NCI-H345 (cell line): ENCODE data around the gene NFX1.
"Not testable (repeated sequence)": the region's sequence is repeated elsewhere in the genome, so short reads cannot be mapped to it uniquely, and the experiment has no call there.

Source experiments
- DNase-seq: peaks from one replicate; lab custom pipeline; 2025; lab: John Stamatoyannopoulos, UW

NFX1 gene

DNA sequence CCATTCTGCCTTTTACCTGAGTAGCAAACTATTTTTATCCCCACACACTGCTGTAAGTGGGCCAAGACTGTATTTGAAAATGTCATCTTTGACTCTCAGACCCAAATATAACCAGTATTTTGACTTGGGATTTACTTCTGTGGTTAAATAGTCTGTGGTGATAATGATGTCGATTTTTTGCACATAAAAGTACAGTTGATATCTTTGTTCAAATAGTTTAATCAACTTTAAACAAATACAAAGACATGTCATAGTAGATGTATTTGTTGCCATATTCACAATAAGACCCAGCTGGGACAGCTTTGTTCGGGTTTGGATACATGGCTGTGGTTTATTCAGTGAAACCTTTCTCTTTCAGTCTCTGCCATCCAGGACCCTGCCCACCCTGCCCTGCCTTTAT lies 20.4 kb downstream of the NFX1 start:
- no peak for DNase-seq

DNA sequence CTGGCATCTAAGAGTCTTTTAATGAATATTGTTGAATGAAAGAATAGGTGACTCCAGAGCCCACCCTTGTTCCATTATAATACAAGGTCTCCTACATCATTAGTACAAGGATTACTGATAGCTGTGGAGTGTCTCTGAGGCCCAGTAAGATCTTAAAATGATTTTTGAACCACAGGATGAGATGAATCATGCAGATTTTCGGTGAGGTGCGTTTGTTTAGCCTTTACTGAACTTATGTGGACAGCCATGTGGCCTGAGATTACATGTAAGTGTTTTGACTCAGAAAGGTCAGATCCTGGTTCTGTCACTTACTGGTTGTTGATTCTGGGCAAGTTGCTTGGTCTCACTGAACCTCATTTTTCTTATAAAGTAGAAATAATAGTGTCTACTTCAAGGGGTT lies 21.6 kb downstream of the NFX1 start:
- DNase-seq = no peak

DNA sequence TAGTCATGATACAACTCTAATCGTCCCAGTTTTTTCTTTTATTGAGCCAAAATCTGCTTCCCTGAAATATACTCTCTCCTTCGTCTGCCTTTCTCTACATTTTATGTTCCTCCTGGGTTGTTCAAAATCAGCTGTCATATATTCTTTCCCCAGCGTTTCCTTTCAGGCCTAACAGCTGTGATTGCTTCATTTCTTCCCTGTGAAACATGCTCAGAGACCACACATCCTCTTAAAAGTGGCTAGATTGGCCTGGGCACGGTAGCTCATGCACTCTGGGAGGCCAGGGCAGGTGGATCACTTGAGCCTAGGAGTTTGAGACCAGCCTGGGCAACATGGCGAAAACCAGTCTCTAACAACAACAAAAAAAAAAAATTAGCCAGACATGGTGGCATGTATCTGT lies 25.1 kb downstream of the NFX1 start:
- DNase-seq = no peak

DNA sequence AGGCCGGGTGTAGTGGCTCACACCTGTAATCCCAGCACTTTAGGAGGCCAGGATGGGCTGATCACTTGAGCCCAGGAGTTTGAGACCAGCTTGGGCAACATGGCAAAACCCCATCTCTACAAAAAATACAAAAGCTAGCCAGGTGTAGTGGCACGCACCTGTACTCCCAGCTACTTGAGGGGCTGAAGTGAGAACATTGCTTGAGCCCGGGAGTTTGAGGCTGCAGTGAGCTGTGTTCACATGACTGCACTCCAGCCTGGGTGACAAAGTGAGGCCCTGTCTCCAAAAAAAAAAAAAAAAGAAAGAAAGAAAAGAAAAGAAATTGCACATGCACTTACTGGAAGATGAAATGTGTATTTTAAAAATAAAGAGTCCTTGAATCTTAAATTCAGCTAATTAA lies 26.8 kb downstream of the NFX1 start:
- not testable (repeated sequence) for DNase-seq

- no peak for DNase-seq
Measured at GRCh38 chr9:33318225-33318624, 27.9 kb downstream of the NFX1 start.

DNA sequence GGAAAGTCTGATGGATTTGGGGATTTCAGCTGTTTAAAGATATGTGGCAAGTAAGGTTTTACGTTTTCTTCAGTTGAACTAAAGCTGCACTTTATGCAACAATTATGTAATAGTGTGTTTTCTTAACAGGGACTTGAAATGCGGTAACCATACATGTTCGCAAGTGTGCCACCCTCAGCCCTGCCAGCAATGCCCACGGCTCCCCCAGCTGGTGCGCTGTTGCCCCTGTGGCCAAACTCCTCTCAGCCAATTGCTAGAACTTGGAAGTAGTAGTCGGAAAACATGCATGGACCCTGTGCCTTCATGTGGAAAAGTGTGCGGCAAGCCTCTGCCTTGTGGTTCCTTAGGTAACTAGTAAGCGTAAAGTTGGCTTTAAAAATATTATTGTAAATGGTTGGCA lies 28.5 kb downstream of the NFX1 start:
- DNase-seq = no peak

- DNase-seq = no peak
Measured at GRCh38 chr9:33320230-33320567, 29.9 kb downstream of the NFX1 start.

- no peak for DNase-seq
Measured at GRCh38 chr9:33320568-33321261, 30.4 kb downstream of the NFX1 start.

GRCh38 chr9:33329117-33329563 lies 38.8 kb downstream of the NFX1 start:
- no peak for DNase-seq

GRCh38 chr9:33329979-33330378 lies 39.7 kb downstream of the NFX1 start:
- DNase-seq = no peak

GRCh38 chr9:33331377-33331891 lies 41.1 kb downstream of the NFX1 start:
- DNase-seq = no peak

DNA sequence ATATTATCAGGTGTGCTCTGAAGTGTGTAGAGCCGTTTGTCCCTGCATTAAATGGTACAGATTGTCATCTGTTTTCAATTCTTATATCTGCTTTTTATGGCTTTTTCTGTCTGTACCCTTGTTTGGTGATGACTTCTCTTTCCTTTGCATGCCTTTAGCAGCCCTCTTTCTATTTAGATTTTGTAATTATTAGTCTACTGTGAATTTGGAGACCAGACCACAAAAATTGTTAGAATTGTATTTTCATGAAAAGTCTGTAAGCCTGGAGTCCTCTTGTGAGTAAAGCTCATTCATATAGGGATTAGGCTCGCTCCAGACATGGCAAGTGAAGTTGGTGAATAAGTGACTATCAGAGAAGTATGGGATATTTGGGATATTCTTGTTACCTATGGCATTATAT lies 41.7 kb downstream of the NFX1 start:
- DNase-seq = no peak

- DNase-seq = not testable (repeated sequence)
Measured at GRCh38 chr9:33332956-33333355, 42.6 kb downstream of the NFX1 start.

- no peak for DNase-seq
Measured at GRCh38 chr9:33340186-33340585, 49.9 kb downstream of the NFX1 start.

DNA sequence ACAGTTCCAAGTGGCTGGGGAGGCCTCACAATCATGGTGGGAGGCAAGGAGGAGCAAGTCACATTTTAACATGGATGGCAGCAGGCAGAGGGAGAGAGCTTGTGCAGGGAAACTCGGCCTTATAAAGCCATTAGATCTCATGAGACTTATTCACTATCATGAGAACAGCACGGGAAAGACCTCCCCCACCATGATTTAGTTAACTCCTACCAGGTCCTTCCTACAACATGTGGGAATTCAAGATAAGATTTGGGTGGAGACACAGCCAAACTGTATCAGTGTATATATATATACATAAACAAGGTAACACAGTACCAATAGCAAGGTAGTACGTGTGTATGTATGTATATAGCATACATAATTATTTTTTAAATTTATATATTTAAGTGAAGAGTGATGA lies 50.9 kb downstream of the NFX1 start:
- no peak for DNase-seq

- no peak for DNase-seq
Measured at GRCh38 chr9:33344145-33344544, 53.8 kb downstream of the NFX1 start.

- DNase-seq = no peak
Measured at GRCh38 chr9:33346564-33346963, 56.2 kb downstream of the NFX1 start.

DNA sequence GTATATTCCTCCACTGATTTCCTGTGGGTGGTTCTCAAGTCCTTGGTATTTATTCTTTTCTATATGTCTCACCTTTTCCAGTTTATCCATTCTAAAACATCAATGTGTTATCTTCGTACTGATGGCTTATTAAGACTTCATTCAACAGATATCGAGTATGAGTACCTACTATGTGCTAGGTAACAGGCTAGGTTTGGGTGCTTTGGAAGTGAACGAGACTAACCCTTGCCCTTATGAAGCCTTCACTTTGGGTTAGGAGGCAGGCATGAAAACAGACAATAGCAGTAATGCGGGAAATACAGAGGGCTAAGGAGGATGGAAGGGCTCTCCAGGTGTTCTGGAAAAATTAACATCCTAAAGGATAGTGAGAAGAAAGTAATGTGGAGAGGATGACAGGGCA lies 58.7 kb downstream of the NFX1 start:
- DNase-seq = no peak

DNA sequence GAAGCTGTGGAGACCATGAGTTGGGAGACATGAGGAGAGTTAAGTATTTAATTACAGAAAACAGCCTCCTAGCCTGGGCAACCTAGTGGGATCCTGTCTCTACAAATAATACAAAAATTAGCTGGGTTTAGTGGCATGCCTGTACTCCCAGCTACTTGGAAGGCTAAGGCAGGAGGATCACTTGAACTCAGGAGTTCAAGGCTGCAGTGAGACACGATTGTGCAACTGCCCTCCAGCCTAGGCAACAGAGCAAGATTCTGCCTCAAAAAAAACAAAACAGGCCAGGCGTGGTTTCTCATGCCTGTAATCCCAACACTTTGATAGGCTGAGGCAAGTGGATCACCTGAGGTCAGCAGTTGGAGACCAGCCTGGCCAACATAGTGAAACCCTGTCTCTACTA lies 59.4 kb downstream of the NFX1 start:
- DNase-seq = no peak

DNA sequence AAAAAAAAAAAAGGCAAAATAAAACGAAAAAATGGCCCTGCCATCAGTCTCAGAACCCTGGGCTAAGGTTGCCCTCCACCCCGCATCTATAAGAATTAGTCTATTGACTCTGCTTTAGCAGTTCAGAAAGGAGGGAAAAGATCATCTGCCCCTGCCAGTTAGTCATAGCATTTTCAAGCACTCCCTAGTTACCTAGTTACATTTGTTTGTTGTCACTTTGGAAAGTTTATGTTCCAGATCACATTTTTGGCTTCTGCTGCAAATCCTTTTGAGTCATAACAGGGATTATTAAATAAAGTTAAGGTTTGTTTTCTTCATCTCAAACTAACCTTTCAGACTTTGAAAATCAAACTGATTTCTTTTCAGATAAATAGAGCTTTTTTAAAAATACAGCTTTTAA lies 60.0 kb downstream of the NFX1 start:
- DNase-seq = no peak

DNA sequence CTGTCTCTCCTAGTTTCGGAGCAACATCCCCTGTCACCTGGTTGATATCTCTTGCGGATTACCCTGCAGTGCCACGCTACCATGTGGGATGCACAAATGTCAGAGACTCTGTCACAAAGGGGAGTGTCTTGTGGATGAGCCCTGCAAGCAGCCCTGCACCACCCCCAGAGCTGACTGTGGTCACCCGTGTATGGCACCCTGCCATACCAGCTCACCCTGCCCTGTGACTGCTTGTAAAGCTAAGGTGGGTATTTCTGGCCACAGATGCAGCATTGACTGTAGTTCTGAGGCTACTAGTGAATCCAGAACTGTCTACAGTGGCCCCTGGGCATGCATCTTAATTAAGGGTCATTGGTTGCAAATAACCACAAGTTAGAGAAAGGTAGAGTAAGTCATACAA lies 61.2 kb downstream of the NFX1 start:
- no peak for DNase-seq

DNA sequence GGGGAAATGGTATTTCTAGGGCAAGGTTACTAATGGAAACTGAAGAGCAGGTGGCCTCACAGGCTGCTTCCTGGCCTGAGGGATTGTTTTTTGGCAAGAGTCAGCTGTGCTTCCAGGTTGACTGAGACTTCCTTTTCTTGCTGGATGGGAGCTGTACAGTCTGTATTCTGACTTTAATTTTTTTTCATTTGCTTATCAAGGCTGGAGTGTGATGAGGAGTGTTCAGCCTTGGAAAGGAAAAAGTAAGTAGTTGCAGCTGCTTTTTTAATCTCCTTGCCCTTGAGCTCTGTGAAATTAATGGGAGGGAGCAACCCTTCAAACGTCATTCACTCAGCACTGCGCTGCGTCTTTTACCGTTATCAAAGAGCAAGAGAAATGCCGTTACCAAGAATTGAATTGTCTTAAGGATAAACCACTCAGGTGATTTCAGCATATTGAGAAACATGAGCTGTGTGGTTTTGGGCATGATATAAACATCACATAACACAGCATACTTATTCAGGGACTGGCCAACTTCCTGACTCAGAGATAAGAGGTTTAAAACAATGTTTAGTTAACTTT lies 64.4 kb downstream of the NFX1 start:
- DNase-seq = no peak

DNA sequence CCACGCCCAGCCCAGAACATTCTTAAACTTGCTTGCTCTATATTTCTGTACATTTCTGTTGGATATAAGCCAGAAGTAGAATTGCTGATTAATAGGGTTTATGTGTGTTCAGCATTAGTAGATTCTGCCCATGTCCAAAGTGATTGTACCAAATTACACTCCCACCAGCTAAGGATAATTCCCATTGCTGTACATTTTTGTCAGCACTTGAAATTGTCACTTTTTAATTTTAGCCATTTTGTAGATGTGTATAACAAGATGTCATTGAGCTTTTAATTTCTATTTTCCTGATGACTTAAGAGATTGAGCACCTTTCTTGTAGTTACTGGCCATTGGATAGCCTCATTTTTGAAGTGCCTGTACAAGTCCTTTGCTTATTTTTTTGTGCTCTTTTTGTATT lies 65.6 kb downstream of the NFX1 start:
- no peak for DNase-seq

DNA sequence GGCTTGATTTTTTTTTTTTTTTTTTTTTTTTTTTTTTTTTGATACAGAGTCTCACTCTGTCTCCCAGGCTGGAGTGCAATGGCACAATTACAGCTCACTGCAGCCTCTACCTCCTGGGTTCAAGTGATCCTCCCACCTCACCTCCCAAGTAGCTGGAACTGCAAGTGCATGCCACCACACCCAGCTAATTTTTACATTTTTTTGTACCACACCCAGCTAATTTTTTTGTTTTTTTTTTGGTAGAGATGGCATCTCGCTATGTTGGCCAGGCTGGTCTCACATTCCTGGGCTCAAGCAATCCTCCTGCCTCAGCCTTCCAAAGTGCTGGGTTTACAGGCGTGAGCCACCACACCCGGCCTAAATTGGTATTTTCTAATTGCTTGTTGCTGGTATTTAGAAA lies 68.3 kb downstream of the NFX1 start:
- not testable (repeated sequence) for DNase-seq
